Neural crest cell (in vitro differentiated cells): ENCODE data around the gene CARF. TPM values are rescaled to one million over a fixed set of nuclear protein-coding genes. Genes with fewer than 3 reads are reported as not detected.
"Not testable (repeated sequence)": the region's sequence is repeated elsewhere in the genome, so short reads cannot be mapped to it uniquely, and the experiment has no call there.

ENCODE experiments used
- DNase-seq: peaks from one replicate; pipeline ENCODE4 v3.0.0; 2021; ENCODE audit warnings: low read depth, mixed read lengths, low spot score
- H3K27ac Mint-ChIP-seq: one replicate; pipeline ENCODE4 v1.8.0; 2021; ENCODE audit warnings: mild to moderate bottlenecking, mixed read lengths; ENCODE audit not compliant: unreplicated experiment
- H3K27me3 Mint-ChIP-seq: 2 replicates; pipeline ENCODE4 v1.8.0; 2021; ENCODE audit warnings: low read depth, mild to moderate bottlenecking, mixed read lengths
- H3K36me3 Mint-ChIP-seq: 2 replicates; pipeline ENCODE4 v1.8.0; 2021; ENCODE audit warnings: low read depth, mild to moderate bottlenecking, mixed read lengths
- H3K4me1 Mint-ChIP-seq: 2 replicates; pipeline ENCODE4 v1.8.0; 2021; ENCODE audit warnings: mixed read lengths
- H3K4me3 Mint-ChIP-seq: one replicate; pipeline ENCODE4 v1.8.0; 2021; ENCODE audit warnings: mild to moderate bottlenecking, mixed read lengths
- H3K9me3 Mint-ChIP-seq: 2 replicates; pipeline ENCODE4 v1.8.0; 2021; ENCODE audit warnings: mixed read lengths
- CTCF ChIP-seq: fragments of 200-600 bp; sonication (generic); conservative IDR thresholded peaks from 2 replicates; pipeline ENCODE4 v1.5.0; 2021; ENCODE audit warnings: antibody characterized with exemption, mild to moderate bottlenecking
- total RNA-seq: library from RNA; stranded (reverse); gene quantifications from 2 replicates; pipeline ENCODE4 v1.2.1, GENCODE V29; 2021

Gene CARF
- total RNA-seq, 1 donor from 2014 or later: 6.8 TPM

GRCh38 chr2:202881570-202881969 is 30.5 kb upstream of the CARF start:
- Mint-ChIP-seq H3K36me3 (peaks cover 10% of the 10 kb centered on the region), H3K4me1 (no peaks in the 10 kb centered on the region), H3K27me3 (no peaks in the 10 kb centered on the region), H3K9me3 (no peaks in the 10 kb centered on the region), H3K27ac (no peak overlapping the region), H3K4me3 (no peak overlapping the region)
- no peak for TF ChIP-seq CTCF
- DNase-seq: no peak

GRCh38 chr2:202883987-202884675 is 27.9 kb upstream of the CARF start:
- H3K9me3 Mint-ChIP-seq: no peaks in the 10 kb centered on the region
- no peak for TF ChIP-seq CTCF
- no peaks in the 10 kb centered on the region for H3K27me3 Mint-ChIP-seq
- H3K4me1 Mint-ChIP-seq: no peaks in the 10 kb centered on the region
- no peak overlapping the region for H3K27ac Mint-ChIP-seq
- no peak overlapping the region for H3K4me3 Mint-ChIP-seq
- H3K36me3 Mint-ChIP-seq: peaks cover 19% of the 10 kb centered on the region
- DNase-seq: no peak

GRCh38 chr2:202885190-202885589 is 26.9 kb upstream of the CARF start:
- Mint-ChIP-seq H3K27me3 (no peaks in the 10 kb centered on the region), H3K36me3 (peaks cover 19% of the 10 kb centered on the region)

GRCh38 chr2:202905507-202905906 is 6.6 kb upstream of the CARF start:
- H3K27me3 Mint-ChIP-seq, H3K27ac Mint-ChIP-seq: not testable (repeated sequence)
- peaks cover 23% of the 10 kb centered on the region for H3K36me3 Mint-ChIP-seq

More at GRCh38 chr2:202885190-202885589, 26.9 kb upstream of the CARF start:
- H3K4me1 Mint-ChIP-seq: no peaks in the 10 kb centered on the region
- no peak for DNase-seq
- TF ChIP-seq CTCF: no peak
- no peak overlapping the region for H3K4me3 Mint-ChIP-seq
- no peak overlapping the region for H3K27ac Mint-ChIP-seq
- no peaks in the 10 kb centered on the region for H3K9me3 Mint-ChIP-seq

GRCh38 chr2:202908186-202908585 is 3.9 kb upstream of the CARF start:
- no peak for DNase-seq
- Mint-ChIP-seq H3K4me1 (peaks cover 45% of the 10 kb centered on the region), H3K27ac (no peak overlapping the region), H3K4me3 (peak overlapping the region; percentile 55), H3K9me3 (peaks cover 7% of the 10 kb centered on the region), H3K27me3 (no peaks in the 10 kb centered on the region), H3K36me3 (peaks cover 23% of the 10 kb centered on the region)
- no peak for TF ChIP-seq CTCF

More at GRCh38 chr2:202905507-202905906, 6.6 kb upstream of the CARF start:
- Mint-ChIP-seq H3K4me1 (peaks cover 28% of the 10 kb centered on the region), H3K4me3 (peak overlapping the region; percentile 18)
- not testable (repeated sequence) for H3K9me3 Mint-ChIP-seq, DNase-seq

- peaks cover 46% of the 10 kb centered on the region for H3K4me1 Mint-ChIP-seq
- peaks cover 6% of the 10 kb centered on the region for H3K9me3 Mint-ChIP-seq
- peaks cover 14% of the 10 kb centered on the region for H3K36me3 Mint-ChIP-seq
- no peak for TF ChIP-seq CTCF
- H3K27ac Mint-ChIP-seq: no peak overlapping the region
- no peak for DNase-seq
- H3K4me3 Mint-ChIP-seq: peak overlapping the region; percentile 99
- no peaks in the 10 kb centered on the region for H3K27me3 Mint-ChIP-seq
Observed at GRCh38 chr2:202909394-202910192, 2.5 kb upstream of the CARF start.

GRCh38 chr2:202910250-202910649 is 1.8 kb upstream of the CARF start:
- Mint-ChIP-seq H3K36me3 (peaks cover 10% of the 10 kb centered on the region), H3K4me1 (peaks cover 46% of the 10 kb centered on the region), H3K4me3 (peak overlapping the region; percentile 99)
- H3K27ac Mint-ChIP-seq, DNase-seq, H3K27me3 Mint-ChIP-seq, H3K9me3 Mint-ChIP-seq: not testable (repeated sequence)
